ENCODE measurements around the gene BMP8B.
"Not testable (repeated sequence)": the region's sequence is repeated elsewhere in the genome, so short reads cannot be mapped to it uniquely, and the experiment has no call there.

DNA sequence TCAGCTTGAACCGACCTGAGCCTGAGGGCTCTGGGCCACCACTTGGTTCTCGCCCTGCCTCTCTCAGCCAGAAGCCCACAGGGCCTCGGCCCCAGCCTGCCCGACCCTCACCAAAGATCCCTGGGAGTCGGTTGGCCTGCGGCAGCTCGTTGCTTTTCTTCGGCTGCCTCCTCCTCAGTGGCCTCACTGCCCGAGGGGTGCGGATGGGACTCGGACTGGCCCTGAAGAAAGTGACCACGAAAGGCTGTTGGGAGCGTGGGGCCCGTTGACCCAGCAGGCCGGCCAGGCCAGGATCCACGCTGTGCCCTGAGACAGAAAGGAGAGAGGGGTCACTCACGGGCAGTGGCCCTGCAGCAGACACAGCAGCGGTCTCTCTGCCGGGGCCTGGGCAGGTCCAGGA is 24.2 kb downstream of the BMP8B start:
- TF ChIP-seq, protein P1, sequence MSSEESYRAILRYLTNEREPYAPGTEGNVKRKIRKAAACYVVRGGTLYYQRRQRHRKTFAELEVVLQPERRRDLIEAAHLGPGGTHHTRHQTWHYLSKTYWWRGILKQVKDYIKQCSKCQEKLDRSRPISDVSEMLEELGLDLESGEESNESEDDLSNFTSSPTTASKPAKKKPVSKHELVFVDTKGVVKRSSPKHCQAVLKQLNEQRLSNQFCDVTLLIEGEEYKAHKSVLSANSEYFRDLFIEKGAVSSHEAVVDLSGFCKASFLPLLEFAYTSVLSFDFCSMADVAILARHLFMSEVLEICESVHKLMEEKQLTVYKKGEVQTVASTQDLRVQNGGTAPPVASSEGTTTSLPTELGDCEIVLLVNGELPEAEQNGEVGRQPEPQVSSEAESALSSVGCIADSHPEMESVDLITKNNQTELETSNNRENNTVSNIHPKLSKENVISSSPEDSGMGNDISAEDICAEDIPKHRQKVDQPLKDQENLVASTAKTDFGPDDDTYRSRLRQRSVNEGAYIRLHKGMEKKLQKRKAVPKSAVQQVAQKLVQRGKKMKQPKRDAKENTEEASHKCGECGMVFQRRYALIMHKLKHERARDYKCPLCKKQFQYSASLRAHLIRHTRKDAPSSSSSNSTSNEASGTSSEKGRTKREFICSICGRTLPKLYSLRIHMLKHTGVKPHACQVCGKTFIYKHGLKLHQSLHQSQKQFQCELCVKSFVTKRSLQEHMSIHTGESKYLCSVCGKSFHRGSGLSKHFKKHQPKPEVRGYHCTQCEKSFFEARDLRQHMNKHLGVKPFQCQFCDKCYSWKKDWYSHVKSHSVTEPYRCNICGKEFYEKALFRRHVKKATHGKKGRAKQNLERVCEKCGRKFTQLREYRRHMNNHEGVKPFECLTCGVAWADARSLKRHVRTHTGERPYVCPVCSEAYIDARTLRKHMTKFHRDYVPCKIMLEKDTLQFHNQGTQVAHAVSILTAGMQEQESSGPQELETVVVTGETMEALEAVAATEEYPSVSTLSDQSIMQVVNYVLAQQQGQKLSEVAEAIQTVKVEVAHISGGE (tag by site-specific recombination; conservative IDR thresholded peaks at IDR 0.05; ENCODE audit: low read depth) = not testable (repeated sequence)
- TF ChIP-seq, protein P2, sequence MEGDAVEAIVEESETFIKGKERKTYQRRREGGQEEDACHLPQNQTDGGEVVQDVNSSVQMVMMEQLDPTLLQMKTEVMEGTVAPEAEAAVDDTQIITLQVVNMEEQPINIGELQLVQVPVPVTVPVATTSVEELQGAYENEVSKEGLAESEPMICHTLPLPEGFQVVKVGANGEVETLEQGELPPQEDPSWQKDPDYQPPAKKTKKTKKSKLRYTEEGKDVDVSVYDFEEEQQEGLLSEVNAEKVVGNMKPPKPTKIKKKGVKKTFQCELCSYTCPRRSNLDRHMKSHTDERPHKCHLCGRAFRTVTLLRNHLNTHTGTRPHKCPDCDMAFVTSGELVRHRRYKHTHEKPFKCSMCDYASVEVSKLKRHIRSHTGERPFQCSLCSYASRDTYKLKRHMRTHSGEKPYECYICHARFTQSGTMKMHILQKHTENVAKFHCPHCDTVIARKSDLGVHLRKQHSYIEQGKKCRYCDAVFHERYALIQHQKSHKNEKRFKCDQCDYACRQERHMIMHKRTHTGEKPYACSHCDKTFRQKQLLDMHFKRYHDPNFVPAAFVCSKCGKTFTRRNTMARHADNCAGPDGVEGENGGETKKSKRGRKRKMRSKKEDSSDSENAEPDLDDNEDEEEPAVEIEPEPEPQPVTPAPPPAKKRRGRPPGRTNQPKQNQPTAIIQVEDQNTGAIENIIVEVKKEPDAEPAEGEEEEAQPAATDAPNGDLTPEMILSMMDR (tag by site-specific recombination; IDR thresholded peaks at IDR 0.05) = not testable (repeated sequence)
- TF ChIP-seq ZNF354C (tag by site-specific recombination; IDR thresholded peaks at IDR 0.05; ENCODE audit: borderline replicate concordance, low read depth); ZNF510 (tag by site-specific recombination; IDR thresholded peaks at IDR 0.05; ENCODE audit: insufficient replicate concordance); ZNF274 (IDR thresholded peaks at IDR 0.05; ENCODE audit: low read length); ZNF274 (tag by site-specific recombination; IDR thresholded peaks at IDR 0.05; ENCODE audit: borderline replicate concordance): not testable (repeated sequence)
